Stimulated activated CD4-positive, alpha-beta T cell treated with anti-CD3 and anti-CD28 coated beads, Interleukin-4, amount 100 ng/mL, for 24 hours (primary cell): Measurements from ENCODE around the gene ZCCHC18.
"Not testable (repeated sequence)": the region's sequence is repeated elsewhere in the genome, so short reads cannot be mapped to it uniquely, and the experiment has no call there.

Source experiments
- DNase-seq: peaks from one replicate; pipeline ENCODE4 v3.0.0-alpha.2; 2020

ZCCHC18 gene

GRCh38 chrX:104112326-104112951 lies at the start of gene ZCCHC18:
TSS of gene ZCCHC18 (plus strand) at chrX:104112523. CDS start at chrX:104114112, 1,589 bp downstream.
- DNase-seq, result peak; percentile 29

DNA sequence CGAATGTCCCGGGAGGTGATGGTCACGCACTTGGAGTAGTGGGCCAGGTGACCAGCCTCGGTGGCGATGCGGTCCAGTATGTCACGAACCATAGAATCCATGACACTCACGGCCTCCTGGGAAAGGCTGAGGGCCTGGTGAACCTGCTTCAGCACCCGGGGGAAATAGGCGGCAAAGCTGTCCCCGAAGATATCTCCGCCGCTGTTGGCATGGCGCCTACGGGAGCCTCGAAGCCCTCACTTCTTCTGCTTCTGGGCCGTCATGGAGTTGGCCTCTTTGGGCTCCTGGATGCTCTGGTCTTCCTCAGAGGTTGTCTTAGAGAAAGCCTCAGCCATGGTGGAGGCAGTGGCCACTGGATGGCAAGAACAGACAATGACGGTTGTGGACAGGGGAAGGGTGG lies 49.7 kb upstream of the ZCCHC18 start:
- not testable (repeated sequence) for DNase-seq

- not testable (repeated sequence) for DNase-seq
Measured at GRCh38 chrX:104075778-104076445, 36.4 kb upstream of the ZCCHC18 start, which contains the start of gene TMSB15C. TSS of gene TMSB15C (minus strand) at chrX:104076236.

- DNase-seq, result not testable (repeated sequence)
Measured at GRCh38 chrX:104077854-104078253, 34.5 kb upstream of the ZCCHC18 start.

GRCh38 chrX:104084063-104084462 lies 28.3 kb upstream of the ZCCHC18 start:
- no peak for DNase-seq

GRCh38 chrX:104084534-104085277 lies 27.6 kb upstream of the ZCCHC18 start:
- no peak for DNase-seq

DNA sequence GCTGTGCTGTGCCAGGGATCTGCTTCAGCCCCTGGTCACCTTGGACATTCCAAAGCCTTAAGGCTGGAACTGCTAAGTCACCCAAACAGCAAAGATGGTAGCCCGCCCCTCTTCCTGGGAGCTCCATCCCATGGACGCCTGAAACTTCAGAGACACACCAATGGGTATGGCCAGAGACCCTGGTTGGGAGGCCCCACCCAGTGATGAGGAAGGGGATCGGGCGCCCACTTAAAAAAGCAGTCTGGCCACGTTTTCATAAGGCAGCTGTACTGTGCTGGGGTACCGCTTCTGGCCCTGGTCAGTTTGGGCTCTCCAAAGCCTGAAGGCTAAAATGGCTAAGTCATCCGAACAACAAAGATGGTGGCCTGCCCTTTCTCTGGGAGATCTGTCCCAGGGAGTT lies 26.8 kb upstream of the ZCCHC18 start:
- no peak for DNase-seq

GRCh38 chrX:104085919-104086318 lies 26.4 kb upstream of the ZCCHC18 start:
- no peak for DNase-seq

GRCh38 chrX:104098151-104098808 lies 14.0 kb upstream of the ZCCHC18 start:
- DNase-seq, result peak; percentile 60

DNA sequence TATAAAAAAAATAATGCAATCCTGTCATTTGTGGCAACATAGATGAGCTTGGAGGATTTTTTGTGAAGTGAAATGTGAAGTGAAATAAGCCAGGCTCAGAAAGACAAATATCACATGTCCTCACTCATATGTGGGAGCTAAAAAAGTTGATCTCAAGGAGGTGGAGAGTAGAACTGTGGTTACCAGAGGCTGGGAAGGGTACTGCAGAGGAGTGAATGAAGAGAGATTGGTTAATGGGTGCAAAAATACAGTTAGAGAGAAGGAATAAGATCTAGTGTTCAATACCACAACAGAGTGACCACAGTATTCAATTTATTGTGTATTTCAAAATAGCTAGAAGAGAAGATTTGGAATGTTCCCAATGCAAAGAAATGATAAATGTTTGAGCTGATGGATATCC lies 13.4 kb upstream of the ZCCHC18 start:
- DNase-seq, result no peak

DNA sequence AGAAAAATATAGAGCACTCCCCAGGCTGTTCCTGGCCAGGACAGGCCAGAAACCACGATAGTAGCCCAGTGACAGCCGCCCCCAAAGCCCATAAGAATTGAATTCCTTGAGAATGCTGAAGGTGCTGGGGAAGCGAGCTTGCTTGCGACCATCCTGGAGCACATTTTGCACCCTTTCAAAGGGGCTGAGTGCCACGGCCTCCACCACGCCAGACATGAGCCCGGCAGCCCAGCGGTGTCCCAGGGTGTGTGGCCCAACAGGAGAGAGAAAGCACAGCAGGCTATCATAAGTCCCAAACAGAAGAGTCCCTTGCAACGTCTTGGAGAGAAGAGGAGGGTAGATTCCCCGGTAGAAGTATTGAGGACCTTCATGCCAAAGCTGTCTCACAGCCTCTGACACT lies 7.6 kb upstream of the ZCCHC18 start:
- no peak for DNase-seq

DNA sequence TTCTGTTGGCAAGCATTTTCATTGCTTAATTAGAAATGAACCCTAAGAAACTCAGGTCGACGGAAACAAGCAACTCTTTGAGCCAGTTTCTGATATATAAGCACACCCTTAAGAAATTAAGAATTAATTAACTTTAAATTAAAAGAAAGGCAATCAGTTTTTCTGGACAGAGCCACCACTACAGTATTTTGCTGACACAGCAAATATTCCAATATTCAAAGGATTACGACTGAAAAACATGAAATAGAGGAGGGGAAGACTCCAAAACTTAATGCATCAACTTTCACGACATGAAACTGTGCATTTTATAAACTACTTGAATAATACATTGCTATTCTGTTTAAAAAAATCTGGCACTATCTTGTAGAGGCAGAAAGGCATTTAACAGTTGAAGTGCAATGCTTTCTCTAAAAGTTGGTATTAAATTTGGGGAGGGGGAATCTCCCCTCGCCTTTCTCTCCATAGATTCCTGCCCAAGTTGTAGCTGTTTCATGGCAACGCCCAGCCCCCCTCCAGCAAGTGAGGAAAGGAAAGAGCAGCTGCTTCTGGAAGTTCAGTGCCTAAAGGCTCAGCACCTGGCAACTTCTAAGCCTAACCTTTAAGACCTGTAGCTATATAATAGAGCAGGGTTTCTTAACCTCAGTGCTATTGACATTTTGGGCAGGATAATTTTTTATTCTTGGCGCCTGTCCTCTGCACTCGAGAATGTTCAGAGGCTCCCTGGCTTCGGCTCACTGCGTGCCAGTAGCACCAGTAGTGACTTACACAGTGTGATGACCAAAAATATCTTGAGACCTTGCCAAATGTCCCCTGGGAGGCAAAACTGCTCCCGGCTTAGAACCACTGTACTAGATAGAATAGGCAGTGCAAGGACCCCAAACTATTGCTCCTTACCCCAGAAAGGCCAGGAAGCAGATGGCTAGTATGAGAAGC lies 6.7 kb upstream of the ZCCHC18 start:
- no peak for DNase-seq

GRCh38 chrX:104108955-104109354 lies 3.4 kb upstream of the ZCCHC18 start:
- DNase-seq, result no peak

- not testable (repeated sequence) for DNase-seq
Measured at GRCh38 chrX:104110491-104111240, 1.7 kb upstream of the ZCCHC18 start.

GRCh38 chrX:104113222-104113965 lies 1.1 kb downstream of the ZCCHC18 start:
- peak; percentile 56 for DNase-seq

- no peak for DNase-seq
Measured at GRCh38 chrX:104117759-104118158, 5.4 kb downstream of the ZCCHC18 start.

DNA sequence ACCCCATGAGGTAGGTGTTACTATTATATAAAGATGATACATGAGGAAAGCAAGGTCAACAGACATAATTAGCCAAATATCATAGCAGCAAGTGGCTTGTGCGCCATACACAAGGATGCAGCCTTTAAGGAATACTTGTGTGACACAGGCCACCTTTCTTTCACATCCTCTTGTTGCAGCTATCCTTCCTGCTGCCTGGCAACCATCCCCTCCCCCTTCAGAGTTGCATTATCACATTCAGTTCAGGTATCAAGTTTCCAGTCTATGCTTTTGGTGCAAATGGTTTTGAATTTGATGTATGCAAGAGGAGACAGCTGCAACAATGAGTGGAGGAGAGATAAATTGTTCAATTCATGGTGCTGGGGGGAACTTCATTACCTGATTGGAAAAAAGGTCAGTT lies 6.4 kb downstream of the ZCCHC18 start:
- DNase-seq, result no peak

DNA sequence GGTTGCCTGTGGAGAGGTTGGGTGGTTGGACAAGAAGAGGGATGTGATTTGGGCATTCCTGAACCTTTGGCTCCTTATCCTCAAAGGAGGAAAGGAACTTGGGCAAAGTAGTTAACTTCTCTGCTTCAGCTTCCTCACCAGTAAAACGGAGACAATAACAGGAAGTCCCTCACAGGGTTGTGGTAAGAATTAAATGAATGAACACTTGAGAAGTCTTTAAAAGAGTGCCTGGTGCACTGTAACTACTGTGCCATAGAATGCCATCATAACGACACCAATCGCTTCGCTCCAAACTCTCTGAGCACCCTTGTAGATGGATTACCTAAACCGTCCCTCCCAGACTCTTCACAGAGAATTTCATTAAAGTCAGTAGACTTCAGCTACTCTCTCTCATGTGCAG lies 10.5 kb downstream of the ZCCHC18 start:
- DNase-seq, result no peak

- no peak for DNase-seq
Measured at GRCh38 chrX:104126856-104127255, 14.5 kb downstream of the ZCCHC18 start.

- DNase-seq, result no peak
Measured at GRCh38 chrX:104130808-104131207, 18.5 kb downstream of the ZCCHC18 start.
